NB4 (cell line): ENCODE measurements around the gene STUM.

Experiments used
- MYC ChIP-seq: IDR thresholded peaks from 2 replicates; pipeline ENCODE4 v1.6.1; 2011; ENCODE audit warnings: low read depth, low read length
- POLR2A ChIP-seq: IDR thresholded peaks from 2 replicates; pipeline ENCODE4 v1.6.1; 2011; ENCODE audit warnings: mild to moderate bottlenecking; ENCODE audit not compliant: insufficient read length; ENCODE audit errors: extremely low read depth
- TF ChIP-seq, protein P1 (sequence below): IDR thresholded peaks from one replicate; pipeline ENCODE4 v1.5.1; 2012; ENCODE audit warnings: low read depth, low read length

DNA sequence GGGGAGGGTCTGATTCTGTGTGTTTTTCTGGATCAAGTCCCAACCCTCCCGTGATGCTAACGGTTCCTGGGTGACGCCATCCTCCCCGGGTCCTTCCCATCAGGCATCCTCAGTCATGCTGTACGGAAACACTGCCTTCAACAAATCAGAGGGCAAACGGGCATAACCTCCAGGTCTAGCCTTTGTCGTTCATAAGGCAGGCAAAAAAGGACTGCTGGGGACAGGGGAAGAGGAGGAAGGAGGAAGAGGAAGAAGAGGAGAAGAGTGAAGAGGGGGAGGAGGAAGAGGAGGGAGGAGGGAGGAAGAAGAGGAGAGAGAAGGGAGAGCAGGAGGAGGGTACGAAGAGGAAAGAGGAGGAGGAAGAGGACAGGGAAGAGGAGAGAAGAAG is 106.1 kb downstream of the STUM start:
- TF ChIP-seq, protein P1, sequence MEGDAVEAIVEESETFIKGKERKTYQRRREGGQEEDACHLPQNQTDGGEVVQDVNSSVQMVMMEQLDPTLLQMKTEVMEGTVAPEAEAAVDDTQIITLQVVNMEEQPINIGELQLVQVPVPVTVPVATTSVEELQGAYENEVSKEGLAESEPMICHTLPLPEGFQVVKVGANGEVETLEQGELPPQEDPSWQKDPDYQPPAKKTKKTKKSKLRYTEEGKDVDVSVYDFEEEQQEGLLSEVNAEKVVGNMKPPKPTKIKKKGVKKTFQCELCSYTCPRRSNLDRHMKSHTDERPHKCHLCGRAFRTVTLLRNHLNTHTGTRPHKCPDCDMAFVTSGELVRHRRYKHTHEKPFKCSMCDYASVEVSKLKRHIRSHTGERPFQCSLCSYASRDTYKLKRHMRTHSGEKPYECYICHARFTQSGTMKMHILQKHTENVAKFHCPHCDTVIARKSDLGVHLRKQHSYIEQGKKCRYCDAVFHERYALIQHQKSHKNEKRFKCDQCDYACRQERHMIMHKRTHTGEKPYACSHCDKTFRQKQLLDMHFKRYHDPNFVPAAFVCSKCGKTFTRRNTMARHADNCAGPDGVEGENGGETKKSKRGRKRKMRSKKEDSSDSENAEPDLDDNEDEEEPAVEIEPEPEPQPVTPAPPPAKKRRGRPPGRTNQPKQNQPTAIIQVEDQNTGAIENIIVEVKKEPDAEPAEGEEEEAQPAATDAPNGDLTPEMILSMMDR = no peak
- no peak for TF ChIP-seq MYC
- no peak for TF ChIP-seq POLR2A
